HG02938 (cell line): ENCODE measurements around the gene SDHB.

Experiments used
- ATAC-seq: cut with Tn5 transposase; IDR thresholded peaks from one replicate; pipeline ENCODE4 v1.9.1; 2021; ENCODE audit warnings: mild to moderate bottlenecking, moderate library complexity; ENCODE audit not compliant: unreplicated experiment

SDHB gene

GRCh38 chr1:16971341-16972188 is 82.3 kb downstream of the SDHB start:
- ATAC-seq, result no peak

- ATAC-seq, result no peak
Measured at GRCh38 chr1:16970132-16970910, 83.5 kb downstream of the SDHB start.

- ATAC-seq, result no peak
Measured at GRCh38 chr1:16969651-16970050, 84.2 kb downstream of the SDHB start.

- ATAC-seq, result no peak
Measured at GRCh38 chr1:16969057-16969611, 84.7 kb downstream of the SDHB start.
